ENCODE data around the gene MEGF11. TPM values are rescaled to one million over a fixed set of nuclear protein-coding genes. Genes with fewer than 3 reads are reported as not detected.

MEGF11 gene
- total RNA-seq, 4 donors from 2014 or later: 2.4 to 8.5 (median 4.3) TPM

DNA sequence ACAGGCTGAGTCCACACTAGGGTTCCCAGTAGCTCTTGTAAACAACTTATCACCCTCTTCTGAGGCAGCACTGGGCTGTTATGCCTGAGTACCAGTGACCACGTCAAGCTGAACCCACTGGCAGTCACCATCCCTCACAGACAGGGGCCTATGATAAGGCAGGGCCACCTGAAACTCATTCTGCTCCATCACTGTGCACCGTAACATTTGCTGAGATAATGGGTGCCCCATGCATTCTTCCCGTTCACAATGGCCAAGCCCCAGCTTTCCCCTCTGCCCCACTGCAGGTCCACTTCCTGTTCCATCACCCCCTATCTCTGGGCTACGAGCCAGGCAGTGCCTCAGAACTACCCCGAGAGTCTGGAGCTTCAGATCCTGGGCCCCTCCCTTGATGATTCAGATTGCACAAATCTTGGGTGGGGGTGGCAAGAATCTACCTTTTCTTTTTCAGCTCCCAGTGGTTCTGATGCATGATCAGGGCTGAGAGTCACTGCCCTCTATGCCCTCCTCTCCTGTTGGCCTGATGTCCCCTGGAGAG is 226.2 kb downstream of the MEGF11 start:
- Histone ChIP-seq H3K27me3 (peaks cover 17% of the 10 kb centered on the region), H3K9me3 (no peaks in the 10 kb centered on the region), H3K4me3 (no peak overlapping the region), H3K4me1 (peaks cover 5% of the 10 kb centered on the region), H3K27ac (no peak overlapping the region), H3K36me3 (no peaks in the 10 kb centered on the region)
- TF ChIP-seq POLR2A (IDR thresholded peaks at IDR 0.05) (no peak), POLR2AphosphoS5 (IDR thresholded peaks at IDR 0.05) (no peak)
- 48% methylated on average over 5 of the region's 5 CpGs for WGBS
- DNase-seq (ENCODE audit: low spot score in 2 of 2): no peak

DNA sequence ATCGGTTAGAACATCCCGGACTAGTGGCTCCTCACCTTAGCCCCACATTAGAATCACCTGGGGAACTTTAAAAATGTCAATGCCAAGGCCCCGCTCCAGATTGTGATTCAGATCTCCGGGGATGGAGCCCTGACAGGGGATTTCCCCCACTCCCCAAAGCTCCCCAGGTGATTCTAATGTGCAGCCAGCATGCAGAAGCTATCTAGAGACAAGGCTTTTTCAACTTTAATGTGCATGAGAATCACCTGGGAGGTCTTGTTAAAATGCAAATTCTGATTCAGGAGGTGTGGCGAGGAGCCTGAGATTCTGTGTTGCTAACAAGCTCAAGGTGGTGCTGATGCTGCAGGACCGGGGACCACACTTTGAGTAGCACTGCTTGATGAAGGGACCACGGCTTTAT is 227.6 kb downstream of the MEGF11 start:
- no peak for DNase-seq (ENCODE audit: low spot score in 2 of 2)
- TF ChIP-seq POLR2AphosphoS5 (IDR thresholded peaks at IDR 0.05) (no peak), POLR2A (IDR thresholded peaks at IDR 0.05) (no peak), EP300 (IDR thresholded peaks at IDR 0.05) (no peak)
- TF ChIP-seq, protein P1, sequence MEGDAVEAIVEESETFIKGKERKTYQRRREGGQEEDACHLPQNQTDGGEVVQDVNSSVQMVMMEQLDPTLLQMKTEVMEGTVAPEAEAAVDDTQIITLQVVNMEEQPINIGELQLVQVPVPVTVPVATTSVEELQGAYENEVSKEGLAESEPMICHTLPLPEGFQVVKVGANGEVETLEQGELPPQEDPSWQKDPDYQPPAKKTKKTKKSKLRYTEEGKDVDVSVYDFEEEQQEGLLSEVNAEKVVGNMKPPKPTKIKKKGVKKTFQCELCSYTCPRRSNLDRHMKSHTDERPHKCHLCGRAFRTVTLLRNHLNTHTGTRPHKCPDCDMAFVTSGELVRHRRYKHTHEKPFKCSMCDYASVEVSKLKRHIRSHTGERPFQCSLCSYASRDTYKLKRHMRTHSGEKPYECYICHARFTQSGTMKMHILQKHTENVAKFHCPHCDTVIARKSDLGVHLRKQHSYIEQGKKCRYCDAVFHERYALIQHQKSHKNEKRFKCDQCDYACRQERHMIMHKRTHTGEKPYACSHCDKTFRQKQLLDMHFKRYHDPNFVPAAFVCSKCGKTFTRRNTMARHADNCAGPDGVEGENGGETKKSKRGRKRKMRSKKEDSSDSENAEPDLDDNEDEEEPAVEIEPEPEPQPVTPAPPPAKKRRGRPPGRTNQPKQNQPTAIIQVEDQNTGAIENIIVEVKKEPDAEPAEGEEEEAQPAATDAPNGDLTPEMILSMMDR (IDR thresholded peaks at IDR 0.05): no peak
- Histone ChIP-seq H3K4me1 (peaks cover 5% of the 10 kb centered on the region), H3K4me3 (no peak overlapping the region), H3K36me3 (no peaks in the 10 kb centered on the region), H3K9me3 (no peaks in the 10 kb centered on the region), H3K27me3 (peaks cover 22% of the 10 kb centered on the region), H3K27ac (no peak overlapping the region)
- WGBS: 42% methylated on average over 7 of the region's 7 CpGs

DNA sequence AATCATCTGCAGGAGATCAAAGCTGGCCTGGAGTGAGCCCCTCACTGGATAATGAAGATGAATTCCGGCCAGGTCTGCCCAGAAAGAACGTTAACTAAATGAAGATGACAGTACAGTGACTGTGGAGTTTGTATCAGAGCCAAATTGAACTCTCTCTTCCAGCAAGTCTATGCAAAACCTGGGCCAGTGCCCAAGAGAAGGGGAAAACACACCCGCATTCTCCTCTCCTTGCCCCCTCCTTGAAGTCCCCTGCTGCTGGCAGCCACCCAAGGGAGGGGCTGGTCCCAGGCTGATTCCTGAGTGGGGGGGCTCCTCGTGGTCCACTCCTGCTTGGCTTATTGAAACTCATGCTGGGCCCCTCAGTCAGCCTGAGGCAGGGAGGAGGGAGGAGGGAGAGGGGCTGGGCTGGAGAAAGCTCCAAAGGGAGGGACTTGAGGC is 228.5 kb downstream of the MEGF11 start:
- Histone ChIP-seq H3K4me1 (peaks cover 5% of the 10 kb centered on the region), H3K9me3 (no peaks in the 10 kb centered on the region), H3K4me3 (no peak overlapping the region), H3K27ac (no peak overlapping the region), H3K36me3 (no peaks in the 10 kb centered on the region), H3K27me3 (peaks cover 17% of the 10 kb centered on the region)
- 10% methylated on average over 4 of the region's 4 CpGs for WGBS
- TF ChIP-seq POLR2A (IDR thresholded peaks at IDR 0.05): no peak
- TF ChIP-seq POLR2AphosphoS5 (IDR thresholded peaks at IDR 0.05): no peak
- TF ChIP-seq, protein P1 (IDR thresholded peaks at IDR 0.05): no peak
- no peak for TF ChIP-seq EP300 (IDR thresholded peaks at IDR 0.05)
- no peak for DNase-seq (ENCODE audit: low spot score in 2 of 2)

DNA sequence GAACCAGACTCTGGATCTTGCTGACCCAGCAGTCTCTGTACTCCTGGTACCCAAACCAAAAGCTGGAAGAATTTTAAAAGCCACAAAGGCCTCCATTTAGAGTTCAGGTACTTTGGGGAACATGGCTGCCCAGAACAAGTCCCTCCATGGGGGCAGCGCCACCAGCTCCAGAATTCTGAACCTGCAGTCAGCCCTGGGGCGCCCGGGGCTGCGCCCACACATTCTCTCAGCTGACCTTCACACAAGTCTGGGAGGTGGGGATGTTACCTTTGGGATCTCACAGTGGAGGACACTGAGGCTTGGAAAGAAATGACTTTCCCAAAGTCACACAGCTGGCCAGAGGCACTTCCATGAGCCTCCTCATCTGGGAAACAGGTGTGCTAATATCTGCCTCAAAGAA is 229.4 kb downstream of the MEGF11 start:
- Histone ChIP-seq H3K4me1 (peaks cover 5% of the 10 kb centered on the region), H3K27ac (no peak overlapping the region), H3K9me3 (no peaks in the 10 kb centered on the region), H3K27me3 (peaks cover 21% of the 10 kb centered on the region), H3K36me3 (no peaks in the 10 kb centered on the region), H3K4me3 (no peak overlapping the region)
- 100% methylated on average over 1 of the region's 4 CpGs for WGBS
- TF ChIP-seq POLR2AphosphoS5 (IDR thresholded peaks at IDR 0.05): no peak
- no peak for TF ChIP-seq EP300 (IDR thresholded peaks at IDR 0.05)
- TF ChIP-seq POLR2A (IDR thresholded peaks at IDR 0.05): no peak
- TF ChIP-seq, protein P1 (IDR thresholded peaks at IDR 0.05): no peak
- DNase-seq (ENCODE audit: low spot score in 2 of 2): no peak

DNA sequence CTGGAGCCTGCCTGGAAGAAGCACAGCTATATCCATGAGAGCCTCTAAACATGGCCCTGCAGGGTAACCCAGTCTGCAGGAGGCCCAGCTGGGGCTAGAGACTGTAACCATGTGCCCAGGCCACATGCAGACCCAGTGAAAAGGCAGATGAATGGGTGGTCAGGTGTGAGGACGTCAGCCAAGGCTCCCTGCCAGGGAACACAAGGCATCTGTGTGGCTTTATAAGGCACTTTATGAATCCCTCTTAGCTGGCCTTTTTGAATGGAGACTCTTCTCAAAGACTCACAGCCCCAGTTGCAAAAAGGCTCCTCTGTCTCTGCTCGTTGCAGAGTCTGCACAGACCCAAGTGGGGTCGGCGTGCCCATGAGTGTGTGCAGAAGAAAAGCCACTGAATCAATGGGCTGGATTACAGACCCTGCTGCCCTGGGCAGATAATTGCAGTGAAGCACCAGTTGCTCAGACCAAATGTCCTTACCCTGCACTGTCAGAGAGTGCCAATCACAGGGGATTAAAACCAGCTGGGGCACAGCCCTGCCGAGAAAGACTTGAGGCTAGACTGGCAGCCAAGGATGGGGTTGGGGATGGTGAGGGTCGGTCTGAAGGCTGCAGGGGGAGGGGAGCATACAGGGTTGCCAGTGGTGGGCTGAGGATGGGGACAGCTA is 230.1 kb downstream of the MEGF11 start:
- no peak for DNase-seq (ENCODE audit: low spot score in 2 of 2)
- no peak overlapping the region for H3K27ac ChIP-seq
- peaks cover 18% of the 10 kb centered on the region for H3K27me3 ChIP-seq

More for the DNA sequence above, 230.1 kb downstream of the MEGF11 start:
- Histone ChIP-seq H3K36me3 (no peaks in the 10 kb centered on the region), H3K4me3 (no peak overlapping the region), H3K9me3 (no peaks in the 10 kb centered on the region), H3K4me1 (peaks cover 5% of the 10 kb centered on the region)
- TF ChIP-seq, protein P1 (IDR thresholded peaks at IDR 0.05): no peak
- no peak for TF ChIP-seq POLR2AphosphoS5 (IDR thresholded peaks at IDR 0.05)
- no peak for TF ChIP-seq EP300 (IDR thresholded peaks at IDR 0.05)
- no peak for TF ChIP-seq POLR2A (IDR thresholded peaks at IDR 0.05)
- 68% methylated on average over 6 of the region's 6 CpGs for WGBS
